Caco-2 (cell line): Measurements from ENCODE around the gene NDRG3. TPM values are rescaled to one million over a fixed set of nuclear protein-coding genes. Genes with fewer than 3 reads are reported as not detected.

Source experiments
- BruUV-seq: library from RNA; stranded (reverse); fragments of 400-500 nt; replicated peaks from 2 replicates; lab custom pipeline; 2021; lab: Mats Ljungman, UMichigan
- CTCF ChIA-PET: fragments of 300-600 bp; sonication (Branson Sonifier 250); formaldehyde crosslinking; loops from one replicate; lab custom pipeline; 2022; ENCODE audit warnings: antibody characterized with exemption; lab: Charles Lee
- POLR2A ChIA-PET: fragments of 300-600 bp; sonication (Branson Sonifier 250); formaldehyde crosslinking; loops from one replicate; lab custom pipeline; 2022; ENCODE audit warnings: antibody characterized with exemption; lab: Charles Lee
- DNase-seq, 2 experiments: peaks; one replicate each; pipeline versions ENCODE4 v3.0.0 to v3.0.0-alpha.2; 2020 to 2022
- H3K27me3 ChIP-seq: replicated peaks from 2 replicates; pipeline ENCODE4 v1.6.0; 2011; ENCODE audit warnings: low read length; ENCODE audit not compliant: control insufficient read depth, insufficient read depth
- H3K36me3 ChIP-seq: 2 replicates; pipeline ENCODE4 v1.5.1; 2011; ENCODE audit warnings: low read length; ENCODE audit not compliant: control insufficient read depth, insufficient read depth
- H3K4me1 ChIP-seq: fragments of 250-450 bp; sonication (Bioruptor Pico); 2 replicates; pipeline ENCODE4 v1.5.1; 2020; ENCODE audit warnings: mild to moderate bottlenecking
- H3K4me3 ChIP-seq: 2 replicates; pipeline ENCODE4 v1.5.1; 2011; ENCODE audit warnings: low read depth, mild to moderate bottlenecking, control low read depth, low read length
- H3K9me3 ChIP-seq: fragments of 250-450 bp; sonication (Bioruptor Pico); 2 replicates; pipeline ENCODE4 v1.5.1; 2020; ENCODE audit warnings: mild to moderate bottlenecking, moderate library complexity
- H3K27ac Mint-ChIP-seq: one replicate; pipeline ENCODE4 v1.8.0; 2022; ENCODE audit warnings: mixed read lengths; ENCODE audit not compliant: unreplicated experiment
- H3K27me3 Mint-ChIP-seq: one replicate; pipeline ENCODE4 v1.8.0; 2022; ENCODE audit warnings: mixed read lengths; ENCODE audit not compliant: insufficient read depth, unreplicated experiment
- H3K36me3 Mint-ChIP-seq: one replicate; pipeline ENCODE4 v1.8.0; 2022; ENCODE audit warnings: mild to moderate bottlenecking, mixed read lengths; ENCODE audit not compliant: insufficient read depth, unreplicated experiment
- H3K4me1 Mint-ChIP-seq: one replicate; pipeline ENCODE4 v1.8.0; 2022; ENCODE audit warnings: low read depth, mixed read lengths; ENCODE audit not compliant: unreplicated experiment
- H3K4me3 Mint-ChIP-seq: one replicate; pipeline ENCODE4 v1.8.0; 2022; ENCODE audit warnings: mild to moderate bottlenecking, moderate library complexity, mixed read lengths; ENCODE audit not compliant: unreplicated experiment
- H3K9me3 Mint-ChIP-seq: one replicate; pipeline ENCODE4 v1.8.0; 2022; ENCODE audit warnings: mixed read lengths; ENCODE audit not compliant: unreplicated experiment
- CTCF ChIP-seq, 2 experiments: fragments of 200-600 bp in 1 of 2; IDR thresholded peaks; 1 replicate in 1 of 2; 2 replicates in 1 of 2; pipeline versions ENCODE4 v1.5.1 to v1.8.0; 2011 to 2022; ENCODE audit warnings: antibody characterized with exemption in 1 of 2, control low read depth in 1 of 2, inconsistent platforms in 1 of 2, low read depth in 1 of 2, low read length in 1 of 2, mild to moderate bottlenecking in 1 of 2, moderate library complexity in 1 of 2; ENCODE audit not compliant: insufficient read depth in 1 of 2, severe bottlenecking in 1 of 2, unreplicated experiment in 1 of 2
- intact Hi-C: fragments of 100-400 bp; cut with micrococcal nuclease; formaldehyde crosslinking; loops from one replicate; pipeline ENCODE4 v1.10.0; 2022; ENCODE audit not compliant: unreplicated experiment
- total RNA-seq: library from RNA; stranded (reverse); gene quantifications from 2 replicates; pipeline ENCODE4 v1.2.3, GENCODE V29; 2022

The NDRG3 gene
- total RNA-seq, 1 experiment from 2014 or later = 41.5 TPM

DNA sequence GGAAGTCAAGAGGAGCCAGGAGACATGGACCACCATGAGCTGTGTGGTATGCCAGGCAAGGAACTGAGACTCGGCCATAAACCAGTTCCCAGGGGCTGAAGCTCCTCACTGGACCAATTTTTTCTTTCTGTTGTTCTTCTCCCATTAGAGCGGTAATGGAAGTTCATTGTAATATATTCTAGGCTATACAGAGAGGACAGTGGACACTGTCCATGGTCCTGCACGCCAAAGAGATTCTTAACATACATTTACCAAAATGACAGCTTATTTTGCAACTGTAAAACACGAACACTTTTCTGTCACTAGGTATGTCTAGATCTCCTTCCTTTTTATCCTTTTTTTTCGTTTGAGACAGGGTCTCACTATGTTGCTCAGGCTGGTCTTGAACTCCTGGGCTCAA, 40.8 kb upstream of the NDRG3 start:
- TF ChIP-seq CTCF (IDR thresholded peaks at IDR 0.05; ENCODE audit: insufficient read depth in 1 of 2, low read depth in 1 of 2, low read length in 1 of 2, severe bottlenecking in 1 of 2, unreplicated experiment in 1 of 2) = no peak
- no peak for DNase-seq
- Mint-ChIP-seq H3K27me3 (no peaks in the 10 kb centered on the region), H3K4me1 (no peaks in the 10 kb centered on the region), H3K4me3 (no peak overlapping the region), H3K36me3 (peaks cover 35% of the 10 kb centered on the region), H3K9me3 (no peaks in the 10 kb centered on the region), H3K27ac (no peak overlapping the region)
- Histone ChIP-seq H3K27me3 (no peaks in the 10 kb centered on the region), H3K4me3 (no peak overlapping the region), H3K4me1 (no peaks in the 10 kb centered on the region), H3K9me3 (no peaks in the 10 kb centered on the region), H3K36me3 (0 out of 2 replicates have a peak, but pooled peaks cover 5% of the 10 kb centered on the region)
- intact Hi-C loops = no loop called here
- CTCF ChIA-PET = interaction anchor here (1.0 to 1.4 kb wide), 2 partner anchors 10 to 12 kb away, joined by 4 to 5 read pairs; partner anchors contain the start of gene DSN1
- no TSS peak for BruUV-seq
- POLR2A ChIA-PET = no interaction called here

- Mint-ChIP-seq H3K36me3 (peaks cover 31% of the 10 kb centered on the region), H3K4me3 (no peak overlapping the region), H3K9me3 (no peaks in the 10 kb centered on the region), H3K27me3 (no peaks in the 10 kb centered on the region), H3K4me1 (no peaks in the 10 kb centered on the region), H3K27ac (no peak overlapping the region)
- Histone ChIP-seq H3K9me3 (no peaks in the 10 kb centered on the region), H3K4me1 (no peaks in the 10 kb centered on the region), H3K27me3 (no peaks in the 10 kb centered on the region), H3K36me3 (0 out of 2 replicates have a peak, but pooled peaks cover 5% of the 10 kb centered on the region), H3K4me3 (no peak overlapping the region)
- ChIA-PET CTCF (interaction anchor here (1.0 to 1.4 kb wide), 2 partner anchors 9 to 12 kb away, joined by 4 to 5 read pairs; partner anchors contain the start of gene DSN1), POLR2A (no interaction called here)
- TF ChIP-seq CTCF (IDR thresholded peaks at IDR 0.05; ENCODE audit: insufficient read depth in 1 of 2, low read depth in 1 of 2, low read length in 1 of 2, severe bottlenecking in 1 of 2, unreplicated experiment in 1 of 2) = no peak
- BruUV-seq = no TSS peak
- DNase-seq = no peak
- intact Hi-C loops = no loop called here
Observed at GRCh38 chr20:36786246-36786645, 40.4 kb upstream of the NDRG3 start.

DNA sequence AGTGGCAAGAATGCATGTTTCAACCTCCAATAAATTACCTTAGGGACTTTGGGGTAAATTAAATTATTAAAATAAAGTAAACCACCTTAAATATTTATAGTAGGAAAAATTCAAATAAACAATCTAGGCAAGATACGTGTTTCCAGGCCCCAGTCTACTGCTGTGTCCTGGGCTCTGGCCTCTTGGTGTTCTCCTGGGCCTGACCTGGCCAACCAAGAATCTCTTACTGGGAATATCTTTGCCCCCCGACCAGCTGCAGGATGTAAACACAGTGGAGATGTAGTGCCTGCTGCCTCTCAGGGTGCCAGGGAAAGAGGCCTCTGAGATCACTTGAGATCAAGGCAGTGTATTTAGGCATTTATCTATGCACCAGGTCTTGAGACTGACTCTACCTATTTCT, 39.4 kb upstream of the NDRG3 start:
- no peaks in the 10 kb centered on the region for H3K9me3 ChIP-seq
- Mint-ChIP-seq H3K9me3 (no peaks in the 10 kb centered on the region), H3K4me1 (no peaks in the 10 kb centered on the region), H3K27ac (no peak overlapping the region), H3K36me3 (peaks cover 31% of the 10 kb centered on the region), H3K4me3 (no peak overlapping the region), H3K27me3 (no peaks in the 10 kb centered on the region)
- H3K27me3 ChIP-seq = no peaks in the 10 kb centered on the region
- POLR2A ChIA-PET = no interaction called here
- H3K4me3 ChIP-seq = no peak overlapping the region
- intact Hi-C loops = no loop called here
- no peaks in the 10 kb centered on the region for H3K4me1 ChIP-seq
- no peak for DNase-seq
- 0 out of 2 replicates have a peak, but pooled peaks cover 5% of the 10 kb centered on the region for H3K36me3 ChIP-seq
- CTCF ChIA-PET = no interaction called here
- no TSS peak for BruUV-seq
- TF ChIP-seq CTCF (IDR thresholded peaks at IDR 0.05; ENCODE audit: insufficient read depth in 1 of 2, low read depth in 1 of 2, low read length in 1 of 2, severe bottlenecking in 1 of 2, unreplicated experiment in 1 of 2) = no peak
